A549 (cell line): ENCODE measurements around the gene ATP6V1G2. TPM values are rescaled to one million over a fixed set of nuclear protein-coding genes. Genes with fewer than 3 reads are reported as not detected.
A peak's percentile ranks its signal among the peaks of the same experiment; 100 is the strongest.

Experiments used
- ATAC-seq, 2 experiments: fragments of 200-7000 bp in 1 of 2; fragments of >200 bp in 1 of 2; cut with Nextera tagmentation in 1 of 2; cut with Tn5 transposase in 1 of 2; 3 replicates each; pipeline versions ENCODE4 v1.8.0 to v1.9.1; 2018 to 2020; ENCODE audit warnings: mild to moderate bottlenecking in 1 of 2, moderate library complexity in 1 of 2
- CTCF ChIA-PET: fragments of 300-600 bp; sonication (Branson Sonifier 250); formaldehyde crosslinking; extraction: SDS; loops from one replicate; lab custom pipeline; 2021; ENCODE audit warnings: antibody characterized with exemption, inconsistent platforms; lab: Yijun Ruan, JAX
- POLR2A ChIA-PET: fragments of 350-600 bp; formaldehyde crosslinking; extraction: SDS; loops from one replicate; lab custom pipeline; 2021; ENCODE audit warnings: antibody characterized with exemption, inconsistent platforms; lab: Yijun Ruan, JAX
- DNase-seq, 2 experiments: peaks; one replicate each; pipeline versions ENCODE4 v3.0.0 to v3.0.0-alpha.2; 2011 to 2016; ENCODE audit warnings: low read depth in 1 of 2, low spot score in 1 of 2
- FAIRE-seq: peaks from 2 replicates; lab custom pipeline; 2011; peaks lifted over from hg19 to GRCh38; lab: Jason Lieb, UNC
- H3K27ac ChIP-seq, 2 experiments: fragments of >200 bp; sonication (Bioruptor Twin); formaldehyde crosslinking; 3 replicates each; pipeline ENCODE4 v1.5.1; 2016 to 2017
- H3K4me1 ChIP-seq: fragments of >200 bp; sonication (Bioruptor Twin); formaldehyde crosslinking; 3 replicates; pipeline ENCODE4 v1.6.1; 2016
- H3K4me2 ChIP-seq: fragments of >200 bp; sonication (Bioruptor Twin); formaldehyde crosslinking; 3 replicates; pipeline ENCODE4 v1.6.1; 2016
- H3K4me3 ChIP-seq: fragments of >200 bp; sonication (Bioruptor Twin); formaldehyde crosslinking; 3 replicates; pipeline ENCODE4 v1.5.1; 2016
- H3K9me3 ChIP-seq: fragments of >200 bp; sonication (Bioruptor Twin); formaldehyde crosslinking; 3 replicates; pipeline ENCODE4 v1.6.1; 2016
- BCL3 ChIP-seq: fragments of >200 bp; sonication (Bioruptor Twin); formaldehyde crosslinking; IDR thresholded peaks from 3 replicates; pipeline ENCODE4 v1.6.1; 2016
- CBX8 ChIP-seq: fragments of 200-600 bp; sonication (generic); IDR thresholded peaks from 2 replicates; pipeline ENCODE4 v1.6.1; 2016
- CHD2 ChIP-seq: fragments of 150-350 bp; IDR thresholded peaks from 2 replicates; pipeline ENCODE4 v1.6.1; 2014; ENCODE audit warnings: low read length; ENCODE audit not compliant: partially characterized antibody
- E2F6 ChIP-seq: IDR thresholded peaks from 2 replicates; pipeline ENCODE4 v1.6.1; 2012; ENCODE audit warnings: low read depth, borderline replicate concordance
- EHF ChIP-seq: fragments of 250-450 bp; sonication (Bioruptor Pico); IDR thresholded peaks from 2 replicates; pipeline ENCODE4 v1.5.0; 2020; ENCODE audit warnings: mild to moderate bottlenecking
- EP300 ChIP-seq, 2 experiments: fragments of >200 bp; sonication (Bioruptor Twin); formaldehyde crosslinking; IDR thresholded peaks; 2 replicates in 1 of 2; 3 replicates in 1 of 2; pipeline ENCODE4 v1.6.1; 2016 to 2017
- ESRRA ChIP-seq: fragments of 150-350 bp; IDR thresholded peaks from 2 replicates; pipeline ENCODE4 v1.6.1; 2014; ENCODE audit warnings: mild to moderate bottlenecking, low read length, borderline replicate concordance
- FOSL2 ChIP-seq, 2 experiments: fragments of 450-650 bp in 1 of 2; fragments of >200 bp in 1 of 2; sonication (Bioruptor Twin) in 1 of 2; formaldehyde crosslinking; IDR thresholded peaks; 2 replicates each; pipeline versions ENCODE4 v1.5.0 to v1.6.1; 2016 to 2020; ENCODE audit warnings: mild to moderate bottlenecking in 1 of 2, moderate library complexity in 1 of 2
- JUN ChIP-seq, 2 experiments: fragments of >200 bp; sonication (Bioruptor Twin); formaldehyde crosslinking; IDR thresholded peaks; 2 replicates in 1 of 2; 3 replicates in 1 of 2; pipeline ENCODE4 v1.6.1; 2016 to 2017
- KDM5A ChIP-seq: fragments of 200-600 bp; sonication (generic); IDR thresholded peaks from 2 replicates; pipeline ENCODE4 v1.6.1; 2016; ENCODE audit warnings: antibody characterized with exemption, mild to moderate bottlenecking
- MAFK ChIP-seq: fragments of 450-650 bp; IDR thresholded peaks from 2 replicates; pipeline ENCODE4 v1.6.1; 2014; ENCODE audit not compliant: partially characterized antibody
- MAZ ChIP-seq: fragments of 150-350 bp; IDR thresholded peaks from 2 replicates; pipeline ENCODE4 v1.6.1; 2014; ENCODE audit warnings: antibody characterized with exemption, low read depth, low read length, borderline replicate concordance
- MYC ChIP-seq: IDR thresholded peaks from 2 replicates; pipeline ENCODE4 v1.6.1; 2012; ENCODE audit warnings: mild to moderate bottlenecking, inconsistent platforms, low read length, improper control_type of control experiment, borderline replicate concordance
- NPAS2 ChIP-seq: fragments of 250-450 bp; sonication (Bioruptor Pico); IDR thresholded peaks from 2 replicates; pipeline ENCODE4 v1.8.0; 2022; ENCODE audit warnings: mild to moderate bottlenecking, moderate library complexity, borderline replicate concordance
- POLR2A ChIP-seq: IDR thresholded peaks from 2 replicates; pipeline ENCODE4 v1.6.1; 2012; ENCODE audit warnings: mild to moderate bottlenecking, low read length
- RAD21 ChIP-seq, 2 experiments: fragments of >200 bp in 1 of 2; sonication (Bioruptor Twin) in 1 of 2; formaldehyde crosslinking in 1 of 2; IDR thresholded peaks in 1 of 2; conservative IDR thresholded peaks in 1 of 2; 2 replicates in 1 of 2; 3 replicates in 1 of 2; pipeline ENCODE4 v1.6.1; 2012 to 2018; ENCODE audit warnings: inconsistent platforms in 1 of 2
- RCOR1 ChIP-seq: fragments of 150-350 bp; IDR thresholded peaks from 2 replicates; pipeline ENCODE4 v1.6.1; 2014; ENCODE audit warnings: antibody characterized with exemption, low read length, low read depth
- REST ChIP-seq: fragments of 200-600 bp; sonication (generic); IDR thresholded peaks from 2 replicates; pipeline ENCODE4 v1.6.1; 2016; ENCODE audit warnings: antibody characterized with exemption, mild to moderate bottlenecking, moderate library complexity
- RNF2 ChIP-seq: fragments of 200-600 bp; sonication (generic); IDR thresholded peaks from 2 replicates; pipeline ENCODE4 v1.6.1; 2016; ENCODE audit warnings: low read depth, mild to moderate bottlenecking, antibody characterized with exemption, moderate library complexity, borderline replicate concordance
- ZSCAN20 ChIP-seq: fragments of 250-450 bp; sonication (Bioruptor Pico); IDR thresholded peaks from 2 replicates; pipeline ENCODE4 v1.8.0; 2022; ENCODE audit warnings: mild to moderate bottlenecking, moderate library complexity
- WGBS: methylation state at CpG from one replicate; pipeline ENCODE4 v1.1.6; 2017; ENCODE audit errors: missing lambda C conversion rate; 5-methylcytosine and 5-hydroxymethylcytosine counted together
- polyA plus RNA-seq, 4 experiments: library from polyadenylated mRNA; depleted of rRNA in 3 of 4; stranded (reverse); fragments of >200 nt; fragmentation: RNase III in 1 of 4; extraction: RNeasy Plus Mini Kit Qiagen cat#74134 plus additional on column Dnase treatment in 1 of 4; gene quantifications; 2 replicates in 3 of 4; 3 replicates in 1 of 4; pipeline ENCODE4 v1.2.3, GENCODE V29; 2011 to 2017

ATP6V1G2 gene
- polyA plus RNA-seq, 2 of the 4 experiments (the other 2 are of a cell fraction) = 0.57 to 1.5 TPM

DNA sequence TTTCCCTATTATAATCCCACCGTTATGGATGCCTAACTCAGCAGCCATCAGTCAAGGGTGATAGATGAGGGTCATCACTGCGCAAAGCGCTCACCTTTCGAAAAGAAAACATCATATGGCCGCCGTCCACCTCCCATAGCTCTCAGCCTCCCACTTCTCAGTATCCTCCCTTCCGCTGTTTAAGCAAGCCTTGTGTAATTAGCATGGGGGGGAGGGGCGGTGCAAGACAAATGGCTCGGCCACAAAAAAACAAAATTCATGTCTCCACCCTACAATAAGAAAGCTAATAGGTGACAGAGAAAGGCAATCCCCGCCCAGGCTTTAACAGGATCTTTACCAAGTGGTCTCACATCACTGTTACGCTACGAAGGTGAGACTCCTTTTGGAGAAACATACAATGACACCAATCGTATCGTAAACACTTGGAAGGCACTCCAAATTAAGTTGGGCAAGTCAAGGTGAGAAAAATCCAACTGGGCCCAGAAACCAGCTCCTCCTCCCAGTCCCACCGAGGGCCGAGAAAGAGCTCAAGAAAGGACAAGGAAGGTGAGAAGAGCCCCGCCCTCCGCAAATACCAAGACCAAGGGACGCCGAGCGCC is 5.2 kb downstream of the ATP6V1G2 start:
- H3K4me2 ChIP-seq = peak overlapping the region; percentile 97
- H3K27ac ChIP-seq = peak overlapping the region; percentile 94 to 96
- H3K4me1 ChIP-seq = peaks cover 28% of the 10 kb centered on the region
- peak overlapping the region; percentile 81 for H3K4me3 ChIP-seq
- CTCF ChIA-PET = interaction anchor here (1.0 to 15.7 kb wide), 8 partner anchors 9 to 141 kb away, joined by 3 to 331 read pairs (median 5); partner anchors contain the start of genes MICB and NCR3
- WGBS = under 1% methylated on average over 21 of the region's 21 CpGs
- DNase-seq (peak; percentile 14 to 40), FAIRE-seq (no peak), ATAC-seq (peak in 1 of 2 experiments; percentile 9; a peak in 2 of 6 replicates)
- TF ChIP-seq POLR2A = no peak
- 0 out of 2 replicates have a peak, but pooled peaks have one; percentile 13 for TF ChIP-seq KDM5A
- POLR2A ChIA-PET = interaction anchor here (0.5 to 1.8 kb wide), 12 partner anchors 9 to 286 kb away, joined by 3 to 8 read pairs (median 5); partner anchors contain the start of genes BAG6, C6orf47, HSPA1B and PRRC2A
- no peaks in the 10 kb centered on the region for H3K9me3 ChIP-seq

DNA sequence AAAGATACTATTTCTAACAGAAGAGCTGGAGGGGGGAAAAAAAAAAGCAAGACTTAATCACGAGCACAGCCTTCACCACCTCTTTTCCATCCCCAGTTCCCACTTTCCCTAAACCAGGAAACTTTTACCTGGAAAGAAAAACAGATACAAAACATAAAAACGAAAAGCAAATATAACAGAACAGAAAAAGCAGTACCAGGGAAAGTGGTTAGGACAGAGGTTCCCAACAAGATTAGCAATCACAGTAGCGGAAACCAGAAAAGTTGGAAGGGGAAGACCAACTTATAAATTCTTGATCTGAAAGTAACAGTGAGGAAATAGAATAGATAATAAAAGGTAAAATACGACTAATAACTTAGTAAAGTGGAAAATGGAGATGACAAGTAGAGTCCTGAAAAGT is 5.8 kb downstream of the ATP6V1G2 start:
- H3K4me1 ChIP-seq = peaks cover 28% of the 10 kb centered on the region
- TF ChIP-seq NPAS2 (CRISPR knock-in tag) = no peak
- TF ChIP-seq ESRRA = no peak
- no peak for TF ChIP-seq POLR2A
- TF ChIP-seq EP300 (IDR thresholded peaks at IDR 0.05) = no peak
- no peak for TF ChIP-seq MAZ
- no peak for TF ChIP-seq CHD2
- TF ChIP-seq RAD21 (conservative IDR thresholded peaks at IDR 0.05 in 1 of 2, IDR thresholded peaks at IDR 0.05 in 1 of 2) = no peak
- no peak for TF ChIP-seq JUN (IDR thresholded peaks at IDR 0.05)
- TF ChIP-seq RNF2 = no peak
- TF ChIP-seq ZSCAN20 (CRISPR knock-in tag) = no peak
- TF ChIP-seq EHF = no peak
- no peak for TF ChIP-seq BCL3
- TF ChIP-seq REST = no peak
- no peak for TF ChIP-seq MAFK
- no peak for TF ChIP-seq FOSL2 (IDR thresholded peaks at IDR 0.05)
- no peak for TF ChIP-seq FOSL2 (CRISPR knock-in tag; IDR thresholded peaks at IDR 0.05)
- TF ChIP-seq, all 56 proteins: peak for 0
- no peak for FAIRE-seq
- ChIA-PET POLR2A (interaction anchor here (0.5 to 1.7 kb wide), 4 partner anchors 9 to 112 kb away, joined by 5 to 8 read pairs (median 7); partner anchors contain the start of gene BAG6), CTCF (interaction anchor here (1.0 to 15.7 kb wide), 5 partner anchors 9 to 57 kb away, joined by 3 to 331 read pairs (median 6); partner anchors contain the start of genes MICB and NCR3)
- Histone ChIP-seq H3K9me3 (no peaks in the 10 kb centered on the region), H3K27ac (peak overlapping the region; percentile 94 to 96), H3K4me3 (peak overlapping the region; percentile 81), H3K4me2 (peak overlapping the region; percentile 97)
- no peak for DNase-seq
- WGBS = 9% methylated on average over 4 of the region's 4 CpGs
- no peak for ATAC-seq

- Histone ChIP-seq H3K4me1 (peaks cover 28% of the 10 kb centered on the region), H3K4me3 (no peak overlapping the region; the same call in 2 of the 3 replicates), H3K4me2 (peak overlapping the region; percentile 97), H3K9me3 (no peaks in the 10 kb centered on the region)
- DNase-seq (no peak), FAIRE-seq (no peak), ATAC-seq (no peak)
- TF ChIP-seq CBX8 (no peak), RCOR1 (no peak), E2F6 (no peak), MYC (no peak)
- TF ChIP-seq, all 56 proteins: peak for 0
- H3K27ac ChIP-seq = no peak overlapping the region
- ChIA-PET CTCF (interaction anchor here (1.1 to 1.5 kb wide), 2 partner anchors 14 to 59 kb away, joined by 4 to 5 read pairs; no protein-coding TSS in a partner anchor), POLR2A (no interaction called here)
- WGBS = 79% methylated on average over 6 of the region's 6 CpGs
Observed at GRCh38 chr6:31538805-31539400, 7.5 kb downstream of the ATP6V1G2 start.
